Sigmoid colon (tissue), 4 donors: Measurements from ENCODE around the gene RAP1GDS1.

ENCODE experiments used
- CTCF ChIP-seq, 4 experiments: fragments of 450-650 bp in 3 of 4; fragments of 200-600 bp in 1 of 4; IDR thresholded peaks; one replicate each; pipeline ENCODE4 v1.5.1; 2016 to 2019; ENCODE audit warnings: antibody characterized with exemption in 4 of 4, mild to moderate bottlenecking in 3 of 4, moderate library complexity in 2 of 4
- EP300 ChIP-seq, 4 donors: sonication (generic); formaldehyde crosslinking; IDR thresholded peaks; one replicate each; pipeline ENCODE4 v1.6.1; 2017; ENCODE audit warnings: antibody characterized with exemption in 4 of 4
- POLR2A ChIP-seq, 2 donors: fragments of 450-650 bp; IDR thresholded peaks; one replicate each; pipeline ENCODE4 v1.6.1; 2016; ENCODE audit warnings: antibody characterized with exemption in 2 of 2, mild to moderate bottlenecking in 2 of 2, moderate library complexity in 2 of 2
- POLR2AphosphoS5 ChIP-seq, 4 donors: sonication (generic); formaldehyde crosslinking; IDR thresholded peaks; one replicate each; pipeline ENCODE4 v1.6.1; 2017; ENCODE audit warnings: antibody characterized with exemption in 4 of 4

GRCh38 chr4:98260047-98260578, 1.1 kb upstream of the RAP1GDS1 start:
- TF ChIP-seq EP300 (IDR thresholded peaks at IDR 0.05) (no peak), POLR2A (IDR thresholded peaks at IDR 0.05) (no peak), POLR2AphosphoS5 (IDR thresholded peaks at IDR 0.05) (no peak), CTCF (IDR thresholded peaks at IDR 0.05) (no peak)
